Chondrocyte (in vitro differentiated cells): Measurements from ENCODE around the gene PPP1R14C. TPM values are rescaled to one million over a fixed set of nuclear protein-coding genes. Genes with fewer than 3 reads are reported as not detected.
A peak's percentile ranks its signal among the peaks of the same experiment; 100 is the strongest.

Experiments
- DNase-seq: peaks from one replicate; pipeline ENCODE4 v3.0.0; 2021; ENCODE audit warnings: mixed read lengths, low spot score
- H3K27ac Mint-ChIP-seq: one replicate; pipeline ENCODE4 v1.8.0; 2021; ENCODE audit warnings: mild to moderate bottlenecking, moderate library complexity, mixed read lengths; ENCODE audit not compliant: unreplicated experiment
- H3K27me3 Mint-ChIP-seq: 2 replicates; pipeline ENCODE4 v1.8.0; 2021; ENCODE audit warnings: low read depth, mixed read lengths
- H3K36me3 Mint-ChIP-seq: 2 replicates; pipeline ENCODE4 v1.8.0; 2021; ENCODE audit warnings: low read depth, mixed read lengths
- H3K4me1 Mint-ChIP-seq: 2 replicates; pipeline ENCODE4 v1.8.0; 2021; ENCODE audit warnings: low read depth, mild to moderate bottlenecking, mixed read lengths
- H3K4me3 Mint-ChIP-seq: one replicate; pipeline ENCODE4 v1.8.0; 2021; ENCODE audit warnings: mild to moderate bottlenecking, moderate library complexity, mixed read lengths; ENCODE audit not compliant: unreplicated experiment
- H3K9me3 Mint-ChIP-seq: 2 replicates; pipeline ENCODE4 v1.8.0; 2021; ENCODE audit warnings: low read depth, mixed read lengths
- total RNA-seq: library from RNA; stranded (reverse); gene quantifications from 3 replicates; pipeline ENCODE4 v1.2.1, GENCODE V29; 2021
- TF ChIP-seq, protein P1 (sequence below): fragments of 200-600 bp; sonication (generic); IDR thresholded peaks from 2 replicates; pipeline ENCODE4 v1.5.0; 2021; ENCODE audit warnings: antibody characterized with exemption, mild to moderate bottlenecking, moderate library complexity

Gene PPP1R14C
- total RNA-seq, 1 donor from 2014 or later, result 3.4 TPM

GRCh38 chr6:150138638-150139037 lies 4.2 kb upstream of the PPP1R14C start:
- H3K4me3 Mint-ChIP-seq, result no peak overlapping the region

DNA sequence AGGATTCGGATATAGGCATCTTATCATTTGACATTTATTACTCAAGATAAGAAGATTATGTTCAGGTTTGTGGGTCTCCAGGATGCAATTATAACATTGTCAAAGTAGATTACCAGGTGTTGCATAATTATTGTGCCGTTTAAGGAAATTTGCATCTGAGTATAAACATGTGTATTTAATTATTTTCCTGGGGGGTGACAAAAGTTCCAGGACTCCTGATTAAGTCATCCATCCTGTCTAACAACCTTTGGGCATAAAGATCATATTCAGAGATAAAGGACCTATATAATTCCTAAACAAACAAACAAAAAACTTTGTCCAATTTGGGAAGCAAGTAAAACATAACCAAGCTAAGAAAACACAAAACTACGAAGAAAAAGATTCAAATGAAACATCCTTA lies 3.3 kb upstream of the PPP1R14C start:
- no peaks in the 10 kb centered on the region for H3K9me3 Mint-ChIP-seq
- DNase-seq, result no peak
- H3K4me1 Mint-ChIP-seq, result peaks cover 15% of the 10 kb centered on the region
- H3K36me3 Mint-ChIP-seq, result no peaks in the 10 kb centered on the region
- TF ChIP-seq, protein P1, sequence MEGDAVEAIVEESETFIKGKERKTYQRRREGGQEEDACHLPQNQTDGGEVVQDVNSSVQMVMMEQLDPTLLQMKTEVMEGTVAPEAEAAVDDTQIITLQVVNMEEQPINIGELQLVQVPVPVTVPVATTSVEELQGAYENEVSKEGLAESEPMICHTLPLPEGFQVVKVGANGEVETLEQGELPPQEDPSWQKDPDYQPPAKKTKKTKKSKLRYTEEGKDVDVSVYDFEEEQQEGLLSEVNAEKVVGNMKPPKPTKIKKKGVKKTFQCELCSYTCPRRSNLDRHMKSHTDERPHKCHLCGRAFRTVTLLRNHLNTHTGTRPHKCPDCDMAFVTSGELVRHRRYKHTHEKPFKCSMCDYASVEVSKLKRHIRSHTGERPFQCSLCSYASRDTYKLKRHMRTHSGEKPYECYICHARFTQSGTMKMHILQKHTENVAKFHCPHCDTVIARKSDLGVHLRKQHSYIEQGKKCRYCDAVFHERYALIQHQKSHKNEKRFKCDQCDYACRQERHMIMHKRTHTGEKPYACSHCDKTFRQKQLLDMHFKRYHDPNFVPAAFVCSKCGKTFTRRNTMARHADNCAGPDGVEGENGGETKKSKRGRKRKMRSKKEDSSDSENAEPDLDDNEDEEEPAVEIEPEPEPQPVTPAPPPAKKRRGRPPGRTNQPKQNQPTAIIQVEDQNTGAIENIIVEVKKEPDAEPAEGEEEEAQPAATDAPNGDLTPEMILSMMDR, result no peak
- H3K27me3 Mint-ChIP-seq, result peaks cover 31% of the 10 kb centered on the region
- H3K27ac Mint-ChIP-seq, result no peak overlapping the region
- H3K4me3 Mint-ChIP-seq, result no peak overlapping the region

More at GRCh38 chr6:150138638-150139037, 4.2 kb upstream of the PPP1R14C start:
- peaks cover 24% of the 10 kb centered on the region for H3K27me3 Mint-ChIP-seq
- no peak overlapping the region for H3K27ac Mint-ChIP-seq
- no peaks in the 10 kb centered on the region for H3K9me3 Mint-ChIP-seq
- DNase-seq, result no peak
- peaks cover 7% of the 10 kb centered on the region for H3K4me1 Mint-ChIP-seq
- H3K36me3 Mint-ChIP-seq, result no peaks in the 10 kb centered on the region
- TF ChIP-seq, protein P1, result no peak

DNA sequence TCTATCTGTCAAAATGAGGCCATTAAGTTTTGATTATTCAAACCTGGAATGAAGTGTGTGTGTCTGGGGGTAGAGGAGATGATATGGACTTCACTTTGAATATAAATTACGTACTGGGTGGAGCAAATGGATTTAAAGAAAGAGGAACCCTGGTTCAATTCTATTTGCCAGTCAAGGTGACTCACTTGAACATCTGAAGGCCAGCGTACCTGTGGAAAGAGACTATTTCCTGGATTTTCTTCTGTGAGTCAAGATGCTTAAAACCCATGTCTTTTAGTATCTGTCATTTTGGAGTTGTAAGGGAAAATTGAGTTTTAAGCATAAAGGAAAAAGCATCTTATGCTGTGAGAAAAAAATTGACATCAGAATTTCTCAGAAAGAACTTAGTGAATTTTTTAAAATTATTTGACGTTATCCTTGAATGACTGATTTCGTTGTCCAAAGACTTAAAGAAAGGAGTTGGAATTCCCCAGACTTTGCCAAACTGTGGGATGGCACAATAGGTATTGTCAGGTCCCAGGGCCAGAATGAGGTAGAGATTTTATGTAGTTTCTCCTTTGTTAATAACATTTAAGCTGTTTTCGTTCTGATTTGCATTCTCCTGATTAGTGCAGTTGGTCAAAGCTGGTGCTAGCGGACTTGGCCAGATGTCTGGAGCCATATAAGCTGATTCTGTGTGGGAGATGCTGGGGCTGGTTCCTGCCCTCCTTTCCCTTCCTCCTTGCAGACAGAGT lies 2.4 kb upstream of the PPP1R14C start:
- H3K27me3 Mint-ChIP-seq, result peaks cover 34% of the 10 kb centered on the region
- peaks cover 15% of the 10 kb centered on the region for H3K4me1 Mint-ChIP-seq
- H3K27ac Mint-ChIP-seq, result no peak overlapping the region
- no peaks in the 10 kb centered on the region for H3K36me3 Mint-ChIP-seq
- H3K9me3 Mint-ChIP-seq, result no peaks in the 10 kb centered on the region
- no peak for DNase-seq
- TF ChIP-seq, protein P1, result no peak
- no peak overlapping the region for H3K4me3 Mint-ChIP-seq

- Mint-ChIP-seq H3K36me3 (no peaks in the 10 kb centered on the region), H3K4me1 (peaks cover 19% of the 10 kb centered on the region), H3K9me3 (no peaks in the 10 kb centered on the region), H3K27ac (peak overlapping the region; percentile 83), H3K27me3 (peaks cover 39% of the 10 kb centered on the region), H3K4me3 (peak overlapping the region; percentile 73)
- DNase-seq, result no peak
- TF ChIP-seq, protein P1, result no peak
These were observed 661 bp upstream of the PPP1R14C start for GRCh38 chr6:150142097-150142669.

- TF ChIP-seq, protein P1, result peak; percentile 23
- H3K27me3 Mint-ChIP-seq, result peaks cover 35% of the 10 kb centered on the region
- peak overlapping the region; percentile 69 for H3K4me3 Mint-ChIP-seq
- peaks cover 19% of the 10 kb centered on the region for H3K4me1 Mint-ChIP-seq
- no peaks in the 10 kb centered on the region for H3K9me3 Mint-ChIP-seq
- H3K36me3 Mint-ChIP-seq, result no peaks in the 10 kb centered on the region
- H3K27ac Mint-ChIP-seq, result no peak overlapping the region
- DNase-seq, result no peak
These were observed 861 bp downstream of the PPP1R14C start for GRCh38 chr6:150143516-150144293.
